COR-L47 (cell line): ENCODE measurements around the gene JTB.

Source experiments
- DNase-seq: peaks from one replicate; lab custom pipeline; 2025; lab: John Stamatoyannopoulos, UW

The JTB gene

GRCh38 chr1:153932156-153933131 is 45.0 kb downstream of the JTB start:
- no peak for DNase-seq

GRCh38 chr1:153929981-153930948 is 47.2 kb downstream of the JTB start:
- no peak for DNase-seq

GRCh38 chr1:153929426-153929825 is 48.0 kb downstream of the JTB start:
- DNase-seq, result no peak

GRCh38 chr1:153928791-153929341 is 48.6 kb downstream of the JTB start:
- DNase-seq, result no peak

- no peak for DNase-seq
Measured at GRCh38 chr1:153928245-153928644, 49.2 kb downstream of the JTB start.

GRCh38 chr1:153926405-153926804 is 51.1 kb downstream of the JTB start:
- DNase-seq, result no peak
